ENCODE data around the gene HNRNPD. TPM values are rescaled to one million over a fixed set of nuclear protein-coding genes. Genes with fewer than 3 reads are reported as not detected.
A peak's percentile ranks its signal among the peaks of the same experiment; 100 is the strongest.
"Not testable (repeated sequence)": the region's sequence is repeated elsewhere in the genome, so short reads cannot be mapped to it uniquely, and the experiment has no call there.

The HNRNPD gene
- total RNA-seq, 4 donors from 2014 or later, result 54.0 to 140 (median 60.4) TPM

- H3K4me3 ChIP-seq (ENCODE audit: low read depth, poor library complexity, severe bottlenecking), result no peak overlapping the region
- 85 to 88% methylated on average over 1 of the region's 1 CpG for WGBS, 2 donors
- DNase-seq (ENCODE audit: low spot score in 2 of 2), result no peak
- intact Hi-C loops (cut with DNase I; ENCODE audit: low total_unique reads), result no loop called here
- TF ChIP-seq CTCF (IDR thresholded peaks at IDR 0.05) (no peak), POLR2A (IDR thresholded peaks at IDR 0.05) (no peak)
Measured at GRCh38 chr4:82388405-82388804, 14.6 kb upstream of the HNRNPD start.

GRCh38 chr4:82386312-82386711, 12.5 kb upstream of the HNRNPD start:
- DNase-seq (ENCODE audit: low spot score in 2 of 2); H3K4me3 ChIP-seq (ENCODE audit: low read depth, poor library complexity, severe bottlenecking); intact Hi-C loops (cut with DNase I; ENCODE audit: low total_unique reads): not testable (repeated sequence)
- WGBS, 2 donors, result 79 to 85% methylated on average over 8 of the region's 8 CpGs

GRCh38 chr4:82382751-82383150, 9.0 kb upstream of the HNRNPD start:
- intact Hi-C loops (cut with DNase I; ENCODE audit: low total_unique reads), result no loop called here
- no peak for TF ChIP-seq CTCF (IDR thresholded peaks at IDR 0.05)
- no peak for TF ChIP-seq POLR2A (IDR thresholded peaks at IDR 0.05)
- 69 to 79% methylated on average over 2 of the region's 2 CpGs for WGBS, 2 donors
- no peak for DNase-seq (ENCODE audit: low spot score in 2 of 2)
- no peak overlapping the region for H3K4me3 ChIP-seq (ENCODE audit: low read depth, poor library complexity, severe bottlenecking)

GRCh38 chr4:82381661-82382296, 8.0 kb upstream of the HNRNPD start:
- intact Hi-C loops (cut with DNase I; ENCODE audit: low total_unique reads), result no loop called here
- no peak for TF ChIP-seq POLR2A (IDR thresholded peaks at IDR 0.05)
- 85 to 86% methylated on average over 2 of the region's 2 CpGs for WGBS, 2 donors
- no peak overlapping the region for H3K4me3 ChIP-seq (ENCODE audit: low read depth, poor library complexity, severe bottlenecking)
- DNase-seq (ENCODE audit: low spot score in 2 of 2), result no peak

GRCh38 chr4:82381235-82381634, 7.4 kb upstream of the HNRNPD start:
- TF ChIP-seq POLR2A (IDR thresholded peaks at IDR 0.05), result no peak
- TF ChIP-seq CTCF (IDR thresholded peaks at IDR 0.05), result no peak
- no peak overlapping the region for H3K4me3 ChIP-seq (ENCODE audit: low read depth, poor library complexity, severe bottlenecking)
- DNase-seq (ENCODE audit: low spot score in 2 of 2), result no peak
- WGBS, 2 donors, result 97% methylated on average over 3 of the region's 3 CpGs
- intact Hi-C loops (cut with DNase I; ENCODE audit: low total_unique reads), result no loop called here

GRCh38 chr4:82380831-82381230, 7.0 kb upstream of the HNRNPD start:
- WGBS, 2 donors, result 90 to 94% methylated on average over 4 of the region's 4 CpGs
- TF ChIP-seq CTCF (IDR thresholded peaks at IDR 0.05), result no peak
- no peak for TF ChIP-seq POLR2A (IDR thresholded peaks at IDR 0.05)
- intact Hi-C loops (cut with DNase I; ENCODE audit: low total_unique reads), result no loop called here
- no peak overlapping the region for H3K4me3 ChIP-seq (ENCODE audit: low read depth, poor library complexity, severe bottlenecking)
- no peak for DNase-seq (ENCODE audit: low spot score in 2 of 2)

GRCh38 chr4:82380344-82380743, 6.6 kb upstream of the HNRNPD start:
- WGBS, 2 donors, result 49 to 51% methylated on average over 8 to 9 of the region's 9 CpGs
- intact Hi-C loops (cut with DNase I; ENCODE audit: low total_unique reads), result no loop called here
- TF ChIP-seq POLR2A (IDR thresholded peaks at IDR 0.05) (no peak), CTCF (IDR thresholded peaks at IDR 0.05) (no peak)
- no peak overlapping the region for H3K4me3 ChIP-seq (ENCODE audit: low read depth, poor library complexity, severe bottlenecking)
- DNase-seq (ENCODE audit: low spot score in 2 of 2), result peak; percentile 59 to 87

Measured in lower leg skin (tissue), 4 donors.